ENCODE data around the gene SLC2A9.
"Not testable (repeated sequence)": the region's sequence is repeated elsewhere in the genome, so short reads cannot be mapped to it uniquely, and the experiment has no call there.

The SLC2A9 gene

GRCh38 chr4:9808077-9808476 lies 213.2 kb downstream of the SLC2A9 start:
- DNase-seq (ENCODE audit: extremely low read depth, insufficient read length) = peak; percentile 24
- H3K27me3 ChIP-seq (replicated peaks; ENCODE audit: control insufficient read depth, insufficient read depth, low read length) = no peaks in the 10 kb centered on the region
- H3K4me3 ChIP-seq (replicated peaks; ENCODE audit: low read depth, low read length) = no peak overlapping the region
- TF ChIP-seq CTCF (IDR thresholded peaks at IDR 0.05; ENCODE audit: insufficient read depth, low read length, poor library complexity, severe bottlenecking) = no peak
- H3K36me3 ChIP-seq (ENCODE audit: control insufficient read depth, insufficient read depth, low read length) = no peaks in the 10 kb centered on the region

DNA sequence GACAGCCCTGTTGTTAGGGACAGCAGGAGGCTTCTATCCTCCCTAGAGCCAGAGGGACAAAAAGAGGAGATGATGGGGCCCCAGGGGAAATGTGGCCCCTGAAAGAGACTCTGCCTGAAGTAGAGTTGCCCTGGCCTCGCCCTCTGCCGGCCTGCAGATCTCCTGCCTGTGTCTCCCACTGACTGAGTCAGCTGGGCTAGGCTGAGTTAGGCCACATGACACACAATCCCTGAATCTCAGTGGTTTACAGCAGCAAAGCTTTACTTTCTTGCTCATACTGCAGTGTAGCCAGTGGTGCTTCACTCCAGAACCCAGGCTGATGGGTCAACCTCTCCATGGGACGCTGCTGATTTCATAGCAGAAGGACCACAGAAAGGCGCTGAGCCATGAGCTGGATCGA lies 216.4 kb downstream of the SLC2A9 start:
- no peak for DNase-seq (ENCODE audit: extremely low read depth, insufficient read length)
- peak; percentile 22 for TF ChIP-seq CTCF (IDR thresholded peaks at IDR 0.05; ENCODE audit: insufficient read depth, low read length, poor library complexity, severe bottlenecking)
- no peaks in the 10 kb centered on the region for H3K36me3 ChIP-seq (ENCODE audit: control insufficient read depth, insufficient read depth, low read length)
- H3K4me3 ChIP-seq (replicated peaks; ENCODE audit: low read depth, low read length) = no peak overlapping the region
- 0 out of 2 replicates have a peak, but pooled peaks cover 1% of the 10 kb centered on the region for H3K27me3 ChIP-seq (replicated peaks; ENCODE audit: control insufficient read depth, insufficient read depth, low read length)

- no peak overlapping the region for H3K4me3 ChIP-seq (replicated peaks; ENCODE audit: low read depth, low read length)
- no peaks in the 10 kb centered on the region for H3K36me3 ChIP-seq (ENCODE audit: control insufficient read depth, insufficient read depth, low read length)
- DNase-seq (ENCODE audit: extremely low read depth, insufficient read length) = no peak
- TF ChIP-seq CTCF (IDR thresholded peaks at IDR 0.05; ENCODE audit: insufficient read depth, low read length, poor library complexity, severe bottlenecking) = no peak
- H3K27me3 ChIP-seq (replicated peaks; ENCODE audit: control insufficient read depth, insufficient read depth, low read length) = peaks cover 1% of the 10 kb centered on the region; the same call in 1 of the 2 replicates
Observed at GRCh38 chr4:9800848-9801247, 220.4 kb downstream of the SLC2A9 start.

- H3K27me3 ChIP-seq (replicated peaks; ENCODE audit: control insufficient read depth, insufficient read depth, low read length); H3K4me3 ChIP-seq (replicated peaks; ENCODE audit: low read depth, low read length); H3K36me3 ChIP-seq (ENCODE audit: control insufficient read depth, insufficient read depth, low read length); DNase-seq (ENCODE audit: extremely low read depth, insufficient read length): not testable (repeated sequence)
Observed at GRCh38 chr4:9796641-9797040, 224.7 kb downstream of the SLC2A9 start.

- Histone ChIP-seq H3K27me3 (replicated peaks; ENCODE audit: control insufficient read depth, insufficient read depth, low read length) (no peaks in the 10 kb centered on the region), H3K4me3 (replicated peaks; ENCODE audit: low read depth, low read length) (no peak overlapping the region), H3K36me3 (ENCODE audit: control insufficient read depth, insufficient read depth, low read length) (no peaks in the 10 kb centered on the region)
- DNase-seq (ENCODE audit: extremely low read depth, insufficient read length) = no peak
- TF ChIP-seq CTCF (IDR thresholded peaks at IDR 0.05; ENCODE audit: insufficient read depth, low read length, poor library complexity, severe bottlenecking) = no peak
Observed at GRCh38 chr4:9792381-9792780, 228.9 kb downstream of the SLC2A9 start.

DNA sequence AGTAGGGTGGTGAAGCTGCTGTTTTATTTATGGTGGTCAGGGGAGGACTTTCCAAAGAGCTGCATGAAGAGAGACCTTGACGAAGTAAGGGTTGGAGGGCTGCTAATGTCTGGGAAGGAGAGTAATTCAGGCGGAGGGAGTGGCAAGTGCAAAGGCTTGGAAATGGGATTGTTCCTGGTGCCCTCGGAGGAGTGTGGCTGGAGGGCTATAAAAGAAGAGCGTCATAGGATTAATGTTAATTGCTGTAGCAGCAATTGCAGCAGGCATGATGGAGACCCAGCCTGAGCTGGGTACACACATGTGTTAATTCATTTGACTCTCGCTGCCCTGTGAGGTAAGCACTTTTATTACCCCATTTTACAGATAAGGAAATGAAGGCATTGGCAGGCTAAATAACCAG lies 235.4 kb downstream of the SLC2A9 start:
- H3K36me3 ChIP-seq (ENCODE audit: control insufficient read depth, insufficient read depth, low read length); H3K4me3 ChIP-seq (replicated peaks; ENCODE audit: low read depth, low read length); H3K27me3 ChIP-seq (replicated peaks; ENCODE audit: control insufficient read depth, insufficient read depth, low read length); DNase-seq (ENCODE audit: extremely low read depth, insufficient read length): not testable (repeated sequence)

GRCh38 chr4:9782136-9782436 lies 239.2 kb downstream of the SLC2A9 start:
- Histone ChIP-seq H3K27me3 (replicated peaks; ENCODE audit: control insufficient read depth, insufficient read depth, low read length) (no peaks in the 10 kb centered on the region; the same call in 1 of the 2 replicates), H3K36me3 (ENCODE audit: control insufficient read depth, insufficient read depth, low read length) (no peaks in the 10 kb centered on the region), H3K4me3 (replicated peaks; ENCODE audit: low read depth, low read length) (no peak overlapping the region)
- DNase-seq (ENCODE audit: extremely low read depth, insufficient read length) = no peak
- no peak for TF ChIP-seq CTCF (IDR thresholded peaks at IDR 0.05; ENCODE audit: insufficient read depth, low read length, poor library complexity, severe bottlenecking)
